ENCODE results near the gene GARIN5B. TPM values are rescaled to one million over a fixed set of nuclear protein-coding genes. Genes with fewer than 3 reads are reported as not detected.
A peak's percentile ranks its signal among the peaks of the same experiment; 100 is the strongest.

Gene GARIN5B
- total RNA-seq, 3 donors from 2014 or later: not detected

GRCh38 chr19:55383279-55384130, 20.4 kb upstream of the GARIN5B start:
- intact Hi-C loops (cut with DNase I; ENCODE audit: low total_unique reads): loop anchor here (5.0 kb wide), 1 partner anchor 866 kb away; no protein-coding TSS in a partner anchor
- Histone ChIP-seq H3K27ac (peak overlapping the region; percentile 91 to 96), H3K9me3 (no peaks in the 10 kb centered on the region), H3K27me3 (no peaks in the 10 kb centered on the region), H3K4me3 (peak overlapping the region; percentile 77 to 89 (median 85)), H3K4me1 (peaks cover 17 to 23% of the 10 kb centered on the region in 2 donors), H3K36me3 (no peaks in the 10 kb centered on the region)
- TF ChIP-seq POLR2A (IDR thresholded peaks at IDR 0.05) (no peak), CTCF (IDR thresholded peaks at IDR 0.05) (peak in 1 of 3 donors; percentile 23)
- peak in 1 of 2 donors; percentile 37 for DNase-seq (ENCODE audit: low spot score in 2 of 2)

GRCh38 chr19:55382522-55383054, 19.5 kb upstream of the GARIN5B start:
- no peak for TF ChIP-seq POLR2AphosphoS5 (IDR thresholded peaks at IDR 0.05)
- no peak for TF ChIP-seq CTCF (IDR thresholded peaks at IDR 0.05)
- TF ChIP-seq POLR2A (IDR thresholded peaks at IDR 0.05): no peak
- DNase-seq (ENCODE audit: low spot score in 2 of 2): no peak
- Histone ChIP-seq H3K27me3 (no peaks in the 10 kb centered on the region), H3K27ac (no peak overlapping the region), H3K4me3 (peak overlapping the region in 1 of 3 donors; percentile 77), H3K36me3 (no peaks in the 10 kb centered on the region), H3K9me3 (no peaks in the 10 kb centered on the region), H3K4me1 (peaks cover 8 to 14% of the 10 kb centered on the region in 2 donors)
- intact Hi-C loops (cut with DNase I; ENCODE audit: low total_unique reads): loop anchor here (1.0 to 5.0 kb wide), 2 partner anchors 76 to 865 kb away; no protein-coding TSS in a partner anchor

GRCh38 chr19:55382013-55382412, 19.0 kb upstream of the GARIN5B start:
- Histone ChIP-seq H3K4me1 (peaks cover 5 to 9% of the 10 kb centered on the region in 2 donors), H3K9me3 (no peaks in the 10 kb centered on the region), H3K27me3 (no peaks in the 10 kb centered on the region), H3K36me3 (no peaks in the 10 kb centered on the region), H3K27ac (no peak overlapping the region), H3K4me3 (no peak overlapping the region)
- intact Hi-C loops (cut with DNase I; ENCODE audit: low total_unique reads): loop anchor here (1.0 to 5.0 kb wide), 2 partner anchors 76 to 865 kb away; no protein-coding TSS in a partner anchor
- TF ChIP-seq POLR2AphosphoS5 (IDR thresholded peaks at IDR 0.05): no peak
- no peak for TF ChIP-seq CTCF (IDR thresholded peaks at IDR 0.05)
- no peak for TF ChIP-seq POLR2A (IDR thresholded peaks at IDR 0.05)
- DNase-seq (ENCODE audit: low spot score in 2 of 2): no peak

- peaks cover 0 to under 1% of the 10 kb centered on the region in 2 donors for H3K27me3 ChIP-seq
- peaks cover 0 to 4% of the 10 kb centered on the region in 2 donors for H3K4me1 ChIP-seq
- no peak overlapping the region for H3K27ac ChIP-seq
- no peak for DNase-seq (ENCODE audit: low spot score in 2 of 2)
- no peak overlapping the region for H3K4me3 ChIP-seq
- TF ChIP-seq POLR2A (IDR thresholded peaks at IDR 0.05): no peak
- TF ChIP-seq POLR2AphosphoS5 (IDR thresholded peaks at IDR 0.05): no peak
- TF ChIP-seq CTCF (IDR thresholded peaks at IDR 0.05): no peak
- H3K36me3 ChIP-seq: no peaks in the 10 kb centered on the region
- H3K9me3 ChIP-seq: no peaks in the 10 kb centered on the region
- intact Hi-C loops (cut with DNase I; ENCODE audit: low total_unique reads): no loop called here
Observed at GRCh38 chr19:55379174-55379573, 16.1 kb upstream of the GARIN5B start.
